HG03064 (cell line): ENCODE measurements around the gene RSBN1.
"Not testable (repeated sequence)": the region's sequence is repeated elsewhere in the genome, so short reads cannot be mapped to it uniquely, and the experiment has no call there.

ENCODE experiments used
- ATAC-seq: cut with Tn5 transposase; IDR thresholded peaks from one replicate; pipeline ENCODE4 v1.9.1; 2021; ENCODE audit warnings: low read depth; ENCODE audit not compliant: unreplicated experiment

RSBN1 gene

GRCh38 chr1:113811888-113812660, at the start of gene RSBN1:
TSS of gene RSBN1 (minus strand) at chr1:113812476. CDS start at chr1:113812412, 64 bp downstream.
- peak; percentile 85 for ATAC-seq

GRCh38 chr1:113861641-113862040, 49.4 kb upstream of the RSBN1 start:
- ATAC-seq = no peak

- ATAC-seq = no peak
Measured at GRCh38 chr1:113860891-113861290, 48.6 kb upstream of the RSBN1 start.

GRCh38 chr1:113859478-113860175, 47.4 kb upstream of the RSBN1 start:
- peak; percentile 90 for ATAC-seq

- ATAC-seq = peak; percentile 3
Measured at GRCh38 chr1:113858982-113859381, 46.7 kb upstream of the RSBN1 start.

- ATAC-seq = no peak
Measured at GRCh38 chr1:113858418-113858817, 46.1 kb upstream of the RSBN1 start.

- no peak for ATAC-seq
Measured at GRCh38 chr1:113857776-113858175, 45.5 kb upstream of the RSBN1 start.

GRCh38 chr1:113856401-113856790, 44.1 kb upstream of the RSBN1 start:
- ATAC-seq = no peak

GRCh38 chr1:113855630-113856400, 43.5 kb upstream of the RSBN1 start:
- ATAC-seq = no peak

GRCh38 chr1:113854234-113854633, 42.0 kb upstream of the RSBN1 start:
- no peak for ATAC-seq

- not testable (repeated sequence) for ATAC-seq
Measured at GRCh38 chr1:113852694-113853093, 40.4 kb upstream of the RSBN1 start.

- no peak for ATAC-seq
Measured at GRCh38 chr1:113850127-113850796, 38.0 kb upstream of the RSBN1 start.

GRCh38 chr1:113849072-113849471, 36.8 kb upstream of the RSBN1 start:
- ATAC-seq = no peak

- ATAC-seq = no peak
Measured at GRCh38 chr1:113846391-113847035, 34.2 kb upstream of the RSBN1 start.

- no peak for ATAC-seq
Measured at GRCh38 chr1:113836534-113836933, 24.3 kb upstream of the RSBN1 start.

GRCh38 chr1:113835686-113836290, 23.5 kb upstream of the RSBN1 start:
- ATAC-seq = no peak

- ATAC-seq = no peak
Measured at GRCh38 chr1:113834716-113835115, 22.4 kb upstream of the RSBN1 start.

- no peak for ATAC-seq
Measured at GRCh38 chr1:113830039-113830438, 17.8 kb upstream of the RSBN1 start.

GRCh38 chr1:113821916-113822315, 9.6 kb upstream of the RSBN1 start:
- no peak for ATAC-seq

- no peak for ATAC-seq
Measured at GRCh38 chr1:113818578-113818977, 6.3 kb upstream of the RSBN1 start.
